ENCODE results near the gene DACH1. TPM values are rescaled to one million over a fixed set of nuclear protein-coding genes. Genes with fewer than 3 reads are reported as not detected.

DACH1 gene
- total RNA-seq, 1 experiment from 2014 or later, result 0.31 TPM

- Mint-ChIP-seq H3K27ac (no peak overlapping the region), H3K9me3 (no peaks in the 10 kb centered on the region), H3K4me3 (no peak overlapping the region), H3K27me3 (ENCODE audit: low read depth) (peaks cover 13% of the 10 kb centered on the region), H3K4me1 (peaks cover 9% of the 10 kb centered on the region), H3K36me3 (no peaks in the 10 kb centered on the region)
- no peak for TF ChIP-seq SOX15 (CRISPR knock-in tag; IDR thresholded peaks at IDR 0.05)
- TF ChIP-seq MLX (CRISPR knock-in tag; IDR thresholded peaks at IDR 0.05), result no peak
- no peak for TF ChIP-seq NR1H2 (CRISPR knock-in tag; IDR thresholded peaks at IDR 0.05)
- TF ChIP-seq, protein P1, sequence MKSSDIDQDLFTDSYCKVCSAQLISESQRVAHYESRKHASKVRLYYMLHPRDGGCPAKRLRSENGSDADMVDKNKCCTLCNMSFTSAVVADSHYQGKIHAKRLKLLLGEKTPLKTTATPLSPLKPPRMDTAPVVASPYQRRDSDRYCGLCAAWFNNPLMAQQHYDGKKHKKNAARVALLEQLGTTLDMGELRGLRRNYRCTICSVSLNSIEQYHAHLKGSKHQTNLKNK (CRISPR knock-in tag; IDR thresholded peaks at IDR 0.05), result no peak
- TF ChIP-seq, protein P2, sequence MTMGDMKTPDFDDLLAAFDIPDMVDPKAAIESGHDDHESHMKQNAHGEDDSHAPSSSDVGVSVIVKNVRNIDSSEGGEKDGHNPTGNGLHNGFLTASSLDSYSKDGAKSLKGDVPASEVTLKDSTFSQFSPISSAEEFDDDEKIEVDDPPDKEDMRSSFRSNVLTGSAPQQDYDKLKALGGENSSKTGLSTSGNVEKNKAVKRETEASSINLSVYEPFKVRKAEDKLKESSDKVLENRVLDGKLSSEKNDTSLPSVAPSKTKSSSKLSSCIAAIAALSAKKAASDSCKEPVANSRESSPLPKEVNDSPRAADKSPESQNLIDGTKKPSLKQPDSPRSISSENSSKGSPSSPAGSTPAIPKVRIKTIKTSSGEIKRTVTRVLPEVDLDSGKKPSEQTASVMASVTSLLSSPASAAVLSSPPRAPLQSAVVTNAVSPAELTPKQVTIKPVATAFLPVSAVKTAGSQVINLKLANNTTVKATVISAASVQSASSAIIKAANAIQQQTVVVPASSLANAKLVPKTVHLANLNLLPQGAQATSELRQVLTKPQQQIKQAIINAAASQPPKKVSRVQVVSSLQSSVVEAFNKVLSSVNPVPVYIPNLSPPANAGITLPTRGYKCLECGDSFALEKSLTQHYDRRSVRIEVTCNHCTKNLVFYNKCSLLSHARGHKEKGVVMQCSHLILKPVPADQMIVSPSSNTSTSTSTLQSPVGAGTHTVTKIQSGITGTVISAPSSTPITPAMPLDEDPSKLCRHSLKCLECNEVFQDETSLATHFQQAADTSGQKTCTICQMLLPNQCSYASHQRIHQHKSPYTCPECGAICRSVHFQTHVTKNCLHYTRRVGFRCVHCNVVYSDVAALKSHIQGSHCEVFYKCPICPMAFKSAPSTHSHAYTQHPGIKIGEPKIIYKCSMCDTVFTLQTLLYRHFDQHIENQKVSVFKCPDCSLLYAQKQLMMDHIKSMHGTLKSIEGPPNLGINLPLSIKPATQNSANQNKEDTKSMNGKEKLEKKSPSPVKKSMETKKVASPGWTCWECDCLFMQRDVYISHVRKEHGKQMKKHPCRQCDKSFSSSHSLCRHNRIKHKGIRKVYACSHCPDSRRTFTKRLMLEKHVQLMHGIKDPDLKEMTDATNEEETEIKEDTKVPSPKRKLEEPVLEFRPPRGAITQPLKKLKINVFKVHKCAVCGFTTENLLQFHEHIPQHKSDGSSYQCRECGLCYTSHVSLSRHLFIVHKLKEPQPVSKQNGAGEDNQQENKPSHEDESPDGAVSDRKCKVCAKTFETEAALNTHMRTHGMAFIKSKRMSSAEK (CRISPR knock-in tag; IDR thresholded peaks at IDR 0.05; ENCODE audit: borderline replicate concordance), result no peak
- no peak for TF ChIP-seq GRHL2 (CRISPR knock-in tag; IDR thresholded peaks at IDR 0.05; ENCODE audit: insufficient replicate concordance, severe bottlenecking)
- TF ChIP-seq GABPB1 (CRISPR knock-in tag; IDR thresholded peaks at IDR 0.05), result no peak
- TF ChIP-seq ZNF423 (CRISPR knock-in tag; IDR thresholded peaks at IDR 0.05), result no peak
- no peak for TF ChIP-seq ZBTB21 (CRISPR knock-in tag; IDR thresholded peaks at IDR 0.05; ENCODE audit: borderline replicate concordance)
- POLR2A ChIA-PET, result no interaction called here
- ATAC-seq, result no peak
- CTCF ChIA-PET, result no interaction called here
- no peak for DNase-seq (ENCODE audit: low spot score)
Observed at GRCh38 chr13:71828564-71828963, 38.4 kb downstream of the DACH1 start.

DNA sequence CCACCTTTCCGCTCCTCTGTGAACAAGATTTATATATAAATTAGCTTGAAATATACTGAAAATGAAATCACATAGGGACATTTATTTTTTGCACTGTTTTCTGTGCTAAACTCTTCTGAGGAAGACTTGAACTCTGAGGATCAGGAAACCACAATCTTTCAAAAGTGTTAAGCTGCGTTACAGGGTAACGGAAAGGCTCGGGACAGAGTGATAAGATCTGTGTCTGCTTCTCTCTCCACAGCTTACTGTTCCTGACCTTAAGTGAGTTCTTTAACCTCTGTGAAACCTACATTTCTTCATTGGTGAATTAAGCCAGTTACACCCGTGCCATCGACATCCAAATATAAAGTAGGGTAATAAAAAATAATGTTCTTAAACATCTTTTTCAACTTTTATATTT lies 38.9 kb downstream of the DACH1 start:
- H3K27me3 Mint-ChIP-seq (ENCODE audit: low read depth), result peaks cover 13% of the 10 kb centered on the region
- peaks cover 9% of the 10 kb centered on the region for H3K4me1 Mint-ChIP-seq
- no peak overlapping the region for H3K27ac Mint-ChIP-seq
- ChIA-PET POLR2A (no interaction called here), CTCF (no interaction called here)
- no peak for DNase-seq (ENCODE audit: low spot score)
- no peak overlapping the region for H3K4me3 Mint-ChIP-seq
- TF ChIP-seq ELF4 (CRISPR knock-in tag; IDR thresholded peaks at IDR 0.05; ENCODE audit: low read depth) (no peak), TCF7 (CRISPR knock-in tag; IDR thresholded peaks at IDR 0.05; ENCODE audit: low read depth) (no peak), ERG (CRISPR knock-in tag; IDR thresholded peaks at IDR 0.05) (no peak), NR3C1 (CRISPR knock-in tag; conservative IDR thresholded peaks at IDR 0.05; ENCODE audit: low read depth) (no peak), ZNF423 (CRISPR knock-in tag; IDR thresholded peaks at IDR 0.05) (no peak), ZNF121 (CRISPR knock-in tag; IDR thresholded peaks at IDR 0.05) (no peak), IRF1 (CRISPR knock-in tag; IDR thresholded peaks at IDR 0.05) (no peak)
- TF ChIP-seq, protein P3, sequence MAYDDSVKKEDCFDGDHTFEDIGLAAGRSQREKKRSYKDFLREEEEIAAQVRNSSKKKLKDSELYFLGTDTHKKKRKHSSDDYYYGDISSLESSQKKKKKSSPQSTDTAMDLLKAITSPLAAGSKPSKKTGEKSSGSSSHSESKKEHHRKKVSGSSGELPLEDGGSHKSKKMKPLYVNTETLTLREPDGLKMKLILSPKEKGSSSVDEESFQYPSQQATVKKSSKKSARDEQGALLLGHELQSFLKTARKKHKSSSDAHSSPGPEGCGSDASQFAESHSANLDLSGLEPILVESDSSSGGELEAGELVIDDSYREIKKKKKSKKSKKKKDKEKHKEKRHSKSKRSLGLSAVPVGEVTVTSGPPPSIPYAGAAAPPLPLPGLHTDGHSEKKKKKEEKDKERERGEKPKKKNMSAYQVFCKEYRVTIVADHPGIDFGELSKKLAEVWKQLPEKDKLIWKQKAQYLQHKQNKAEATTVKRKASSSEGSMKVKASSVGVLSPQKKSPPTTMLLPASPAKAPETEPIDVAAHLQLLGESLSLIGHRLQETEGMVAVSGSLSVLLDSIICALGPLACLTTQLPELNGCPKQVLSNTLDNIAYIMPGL (CRISPR knock-in tag; IDR thresholded peaks at IDR 0.05), result no peak
- no peaks in the 10 kb centered on the region for H3K36me3 Mint-ChIP-seq
- no peaks in the 10 kb centered on the region for H3K9me3 Mint-ChIP-seq
- no peak for ATAC-seq
